ENCODE measurements around the gene CNGA2.

- TF ChIP-seq POLR2A (IDR thresholded peaks at IDR 0.05): no peak
- TF ChIP-seq CTCF (IDR thresholded peaks at IDR 0.05): no peak
Observed at GRCh38 chrX:151754641-151755215, 20.2 kb downstream of the CNGA2 start.

All from uterus (tissue), 2 donors.